Skin epidermis (tissue), 12 donors: ENCODE measurements around the gene GKN1.
A peak's percentile ranks its signal among the peaks of the same experiment; 100 is the strongest.

Source experiments
- H3K27ac ChIP-seq, 21 experiments: fragments of 200-600 bp; sonication (generic) in 11 of 21; one replicate each; pipeline ENCODE4 v1.5.0; 2020; ENCODE audit warnings: mild to moderate bottlenecking in 3 of 21, inconsistent platforms in 2 of 21, moderate library complexity in 2 of 21
- H3K4me3 ChIP-seq, 7 experiments: fragments of 200-600 bp; sonication (generic) in 2 of 7; one replicate each; pipeline ENCODE4 v1.5.0; 2020; ENCODE audit warnings: inconsistent platforms in 2 of 7, mild to moderate bottlenecking in 2 of 7, moderate library complexity in 1 of 7

Gene GKN1

GRCh38 chr2:68974251-68974650 is at the start of gene GKN1:
Gene GKN1 (plus strand): TSS chr2:68974636. CDS start chr2:68974678, 42 bp downstream.
- H3K4me3 ChIP-seq, result no peak within 1 kb of the TSS
- H3K27ac ChIP-seq, result no peak within 1 kb of the TSS

GRCh38 chr2:68925295-68925896 is 49.0 kb upstream of the GKN1 start:
- H3K4me3 ChIP-seq, result no peak overlapping the region

DNA sequence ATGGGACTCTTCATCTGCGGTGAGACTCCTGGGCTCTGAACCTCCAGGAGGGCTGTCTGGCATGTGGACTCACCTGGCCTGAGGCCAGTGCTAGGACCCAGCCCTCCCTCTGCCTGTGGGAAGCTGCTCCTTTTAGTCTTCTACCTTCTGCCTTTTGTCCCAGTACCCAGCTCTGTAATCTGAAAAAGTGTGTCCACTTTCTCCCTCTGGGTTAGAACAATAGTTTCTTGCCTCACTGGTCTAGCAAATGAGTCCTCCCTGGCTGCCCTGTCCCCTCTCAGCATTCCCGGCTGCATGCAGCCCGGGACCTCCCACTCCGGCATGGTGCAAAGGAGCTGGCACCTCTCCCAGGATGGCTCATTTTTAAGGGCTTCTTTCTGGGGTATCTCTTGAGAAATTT is 47.6 kb upstream of the GKN1 start:
- Histone ChIP-seq H3K4me3 (no peak overlapping the region), H3K27ac (peak overlapping the region in 1 of 21 experiments; percentile 14)

More at GRCh38 chr2:68925295-68925896, 49.0 kb upstream of the GKN1 start:
- no peak overlapping the region for H3K27ac ChIP-seq

DNA sequence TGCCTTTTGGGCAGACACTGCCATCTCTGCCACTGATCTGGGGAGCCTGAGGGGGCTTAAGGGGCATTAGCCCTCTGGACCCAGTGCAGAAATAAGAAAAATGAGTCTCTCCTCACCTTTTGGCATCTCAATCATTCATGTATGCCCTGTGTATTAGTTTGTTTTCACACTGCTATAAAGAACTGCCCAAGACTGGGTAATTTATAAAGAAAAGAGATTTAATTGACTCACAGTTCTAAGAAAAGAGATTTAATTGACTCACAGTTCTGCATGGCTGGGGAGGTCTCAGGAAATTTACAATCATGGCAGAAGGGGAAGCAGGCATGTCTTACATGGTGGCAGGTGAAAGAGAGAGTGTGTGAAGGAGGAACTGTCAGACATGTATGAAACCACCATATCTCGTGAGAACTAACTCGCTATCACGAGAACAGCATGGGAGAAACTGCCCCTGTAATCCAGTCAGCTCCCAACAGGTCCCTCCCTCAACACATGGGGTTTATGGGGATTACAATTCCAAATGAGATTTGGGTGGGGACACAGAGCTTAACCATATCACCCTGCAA is 43.2 kb upstream of the GKN1 start:
- Histone ChIP-seq H3K4me3 (no peak overlapping the region), H3K27ac (no peak overlapping the region)

DNA sequence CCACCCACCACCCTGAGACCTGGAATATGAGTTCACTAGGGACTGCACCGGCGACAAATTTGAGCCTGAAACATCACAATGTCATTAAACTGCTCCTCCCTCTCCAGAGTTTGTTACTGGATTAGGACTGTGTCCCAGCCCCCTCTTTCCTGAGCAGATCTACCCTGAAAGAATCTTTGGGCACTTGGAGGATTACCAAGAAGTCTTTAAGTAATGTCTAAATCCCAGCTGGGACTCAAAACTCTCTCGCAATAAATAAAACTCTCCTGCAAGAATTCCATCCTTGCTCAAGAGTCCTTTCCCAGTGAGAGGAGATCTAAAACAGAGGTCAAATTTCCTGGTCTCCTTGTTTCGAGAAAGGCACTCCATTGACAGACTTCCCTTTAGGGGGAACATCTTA is 42.6 kb upstream of the GKN1 start:
- no peak overlapping the region for H3K4me3 ChIP-seq
- H3K27ac ChIP-seq, result no peak overlapping the region

- H3K27ac ChIP-seq, result no peak overlapping the region
Observed at GRCh38 chr2:68932402-68932801, 42.0 kb upstream of the GKN1 start.

DNA sequence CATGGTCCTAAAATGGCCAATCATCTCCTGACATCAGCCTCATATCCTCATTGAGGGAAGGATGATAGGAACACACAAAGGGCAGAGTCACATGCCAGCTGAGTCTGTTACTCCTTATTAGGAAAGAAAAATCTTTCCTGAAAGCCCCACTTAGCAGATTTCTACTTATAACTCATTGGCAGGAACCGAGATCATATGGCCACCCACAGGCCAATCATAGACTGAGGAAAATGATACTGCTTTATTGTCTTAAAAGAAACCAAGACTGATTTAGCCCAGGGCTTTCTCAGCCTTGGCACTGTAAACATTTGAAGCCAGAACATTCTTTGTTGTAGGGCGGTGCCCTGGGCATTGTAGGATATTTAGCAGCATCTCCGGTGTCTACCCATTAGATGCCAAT is 40.4 kb upstream of the GKN1 start:
- peak overlapping the region in 1 of 21 experiments; percentile 5 for H3K27ac ChIP-seq
- no peak overlapping the region for H3K4me3 ChIP-seq

More at GRCh38 chr2:68932402-68932801, 42.0 kb upstream of the GKN1 start:
- no peak overlapping the region for H3K4me3 ChIP-seq

- Histone ChIP-seq H3K27ac (peak overlapping the region in 5 of 21 experiments; percentile 52 to 77 (median 61)), H3K4me3 (no peak overlapping the region)
Observed at GRCh38 chr2:68935471-68935870, 39.0 kb upstream of the GKN1 start.

GRCh38 chr2:68936427-68936826 is 38.0 kb upstream of the GKN1 start:
- Histone ChIP-seq H3K4me3 (peak overlapping the region in 1 of 7 experiments; percentile 1), H3K27ac (peak overlapping the region in 15 of 21 experiments; percentile 4 to 79 (median 42))

- peak overlapping the region in 1 of 7 experiments; percentile 1 for H3K4me3 ChIP-seq
- H3K27ac ChIP-seq, result peak overlapping the region in 15 of 21 experiments; percentile 4 to 79 (median 42)
Observed at GRCh38 chr2:68936889-68937288, 37.5 kb upstream of the GKN1 start.

GRCh38 chr2:68937346-68938055 is 36.9 kb upstream of the GKN1 start:
- Histone ChIP-seq H3K4me3 (no peak overlapping the region), H3K27ac (peak overlapping the region in 13 of 21 experiments; percentile 4 to 79 (median 55))

DNA sequence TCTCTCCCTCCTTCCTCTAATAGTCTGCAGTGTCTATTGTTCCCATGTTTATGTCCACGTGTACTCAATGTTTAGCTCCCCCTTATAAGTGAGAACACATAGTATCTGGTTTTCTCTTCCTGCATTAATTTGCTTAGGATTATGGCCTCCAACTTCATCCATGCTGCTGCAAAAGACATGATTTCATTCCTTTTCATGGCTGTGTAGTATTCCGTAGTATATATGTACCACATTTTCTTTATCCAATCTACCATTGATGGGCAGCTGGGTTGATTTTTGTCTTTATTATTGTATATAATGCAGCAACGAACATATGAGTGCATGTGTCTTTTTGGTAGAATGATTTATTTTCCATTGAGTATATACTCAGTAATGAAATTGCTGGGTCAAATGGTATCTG is 35.5 kb upstream of the GKN1 start:
- Histone ChIP-seq H3K4me3 (no peak overlapping the region), H3K27ac (no peak overlapping the region)

DNA sequence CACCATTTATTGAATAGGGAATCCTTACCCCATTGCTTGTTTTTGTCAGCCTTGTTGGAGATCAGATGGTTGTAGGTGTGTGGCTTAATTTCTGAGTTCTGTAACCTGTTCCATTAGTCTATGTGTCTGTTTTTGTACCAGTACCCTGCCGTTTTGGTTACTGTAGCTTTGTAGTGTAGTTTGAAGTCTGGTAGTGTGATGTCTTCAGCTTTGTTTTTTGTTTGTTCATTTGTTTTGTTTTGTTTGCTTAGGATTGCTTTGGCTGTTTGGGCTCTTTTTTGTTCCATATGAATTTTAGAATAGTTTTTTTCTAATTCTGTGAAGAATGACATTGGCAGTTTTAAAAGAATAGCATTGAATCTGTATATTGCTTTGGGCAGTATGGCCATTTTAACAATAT is 34.5 kb upstream of the GKN1 start:
- Histone ChIP-seq H3K27ac (no peak overlapping the region), H3K4me3 (no peak overlapping the region)

DNA sequence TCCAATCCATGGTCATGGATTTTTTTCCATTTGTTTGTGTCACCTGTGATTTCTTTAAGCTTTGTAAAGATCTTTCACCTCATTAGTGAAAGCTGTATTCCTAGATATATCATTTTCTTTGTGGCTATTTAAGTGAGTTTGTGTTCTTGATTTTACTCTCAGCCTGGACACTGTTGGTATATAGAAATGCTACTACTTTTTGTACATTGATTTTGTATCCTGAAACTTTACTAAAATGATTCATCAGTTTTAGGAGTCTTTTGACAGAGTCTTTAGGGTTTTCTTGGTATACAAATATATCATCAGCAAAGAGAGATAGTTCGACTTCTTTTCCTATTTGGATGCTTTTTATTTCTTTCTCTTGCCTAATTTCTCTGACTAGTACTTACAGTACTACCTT is 34.1 kb upstream of the GKN1 start:
- no peak overlapping the region for H3K27ac ChIP-seq
- H3K4me3 ChIP-seq, result no peak overlapping the region

DNA sequence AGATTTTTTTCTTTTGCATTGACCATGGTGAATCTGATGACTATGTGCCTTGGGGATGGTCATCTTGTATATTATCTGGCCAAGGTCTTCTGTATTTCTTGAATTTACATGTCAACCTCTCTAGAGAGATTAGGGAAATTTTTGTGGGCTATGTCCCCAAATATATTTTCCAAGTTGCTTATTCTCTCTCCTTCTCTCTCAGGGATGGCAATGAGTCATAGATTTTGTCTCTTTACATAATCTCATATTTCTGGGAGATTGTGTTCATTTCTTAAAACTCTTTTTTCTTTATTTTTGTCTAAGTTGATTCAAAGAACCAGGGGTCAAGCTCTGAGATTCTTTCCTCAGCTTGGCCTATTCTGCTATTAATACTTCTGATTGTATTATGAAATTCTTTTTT is 31.6 kb upstream of the GKN1 start:
- Histone ChIP-seq H3K4me3 (no peak overlapping the region), H3K27ac (no peak overlapping the region)

- no peak overlapping the region for H3K27ac ChIP-seq
- no peak overlapping the region for H3K4me3 ChIP-seq
Observed at GRCh38 chr2:68943581-68944568, 30.6 kb upstream of the GKN1 start.

GRCh38 chr2:68946117-68946516 is 28.3 kb upstream of the GKN1 start:
- H3K4me3 ChIP-seq, result no peak overlapping the region
- no peak overlapping the region for H3K27ac ChIP-seq

GRCh38 chr2:68948710-68949109 is 25.7 kb upstream of the GKN1 start:
- no peak overlapping the region for H3K4me3 ChIP-seq
- no peak overlapping the region for H3K27ac ChIP-seq

GRCh38 chr2:68951899-68952298 is 22.5 kb upstream of the GKN1 start:
- H3K27ac ChIP-seq, result no peak overlapping the region
- H3K4me3 ChIP-seq, result no peak overlapping the region
